GM21723 (cell line): ENCODE data around the gene FOXL2.

Source experiments
- ATAC-seq: cut with Tn5 transposase; IDR thresholded peaks from one replicate; pipeline ENCODE4 v1.9.1; 2021; ENCODE audit warnings: mild to moderate bottlenecking, moderate library complexity; ENCODE audit not compliant: unreplicated experiment

The FOXL2 gene

GRCh38 chr3:138898708-138899107 lies 48.2 kb downstream of the FOXL2 start:
- no peak for ATAC-seq

DNA sequence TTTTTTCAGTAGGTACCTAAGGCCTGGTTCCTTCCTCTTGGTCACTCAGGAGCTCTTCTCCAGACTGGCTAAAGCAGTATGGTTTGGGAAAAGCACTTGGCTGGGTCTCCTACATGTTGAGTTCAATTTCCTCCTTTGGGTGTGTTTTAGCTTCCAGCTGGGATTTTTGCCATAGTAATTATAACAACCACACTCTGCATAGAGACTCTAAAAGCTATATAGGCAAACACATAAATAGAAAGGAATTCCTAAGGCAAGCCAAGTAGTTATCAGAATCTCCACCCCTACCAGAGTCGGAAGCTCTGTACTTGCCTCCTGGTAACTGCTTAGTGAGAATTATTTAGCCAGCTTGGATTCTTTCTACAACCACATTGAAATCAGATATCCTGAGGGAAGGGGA lies 48.6 kb downstream of the FOXL2 start:
- no peak for ATAC-seq
